Measurements from ENCODE around the gene CD300C. TPM values are rescaled to one million over a fixed set of nuclear protein-coding genes. Genes with fewer than 3 reads are reported as not detected.
A peak's percentile ranks its signal among the peaks of the same experiment; 100 is the strongest.

The CD300C gene
- total RNA-seq, 1 experiment from 2014 or later = not detected

- H3K27ac ChIP-seq = no peak overlapping the region
- no peak for DNase-seq
- no peaks in the 10 kb centered on the region for H3K36me3 ChIP-seq
- H3K4me1 ChIP-seq = no peaks in the 10 kb centered on the region
- H3K4me3 ChIP-seq = no peak overlapping the region
- 0 out of 2 replicates have a peak, but pooled peaks cover 3% of the 10 kb centered on the region for H3K9me3 ChIP-seq (replicated peaks)
- peaks cover 15% of the 10 kb centered on the region for H3K27me3 ChIP-seq
Measured at GRCh38 chr17:74530831-74531150, 15.1 kb downstream of the CD300C start.

- Histone ChIP-seq H3K4me3 (no peak overlapping the region), H3K9me3 (replicated peaks) (no peaks in the 10 kb centered on the region), H3K27ac (no peak overlapping the region), H3K36me3 (no peaks in the 10 kb centered on the region), H3K4me1 (no peaks in the 10 kb centered on the region), H3K27me3 (peaks cover 13% of the 10 kb centered on the region)
- peak in 1 of 2 experiments; percentile 2 for DNase-seq
Measured at GRCh38 chr17:74529243-74529642, 16.7 kb downstream of the CD300C start.

GRCh38 chr17:74528491-74529199 lies 17.3 kb downstream of the CD300C start:
- no peak overlapping the region for H3K27ac ChIP-seq
- no peak overlapping the region for H3K4me3 ChIP-seq
- peaks cover 16% of the 10 kb centered on the region for H3K27me3 ChIP-seq
- no peaks in the 10 kb centered on the region for H3K4me1 ChIP-seq
- no peaks in the 10 kb centered on the region for H3K9me3 ChIP-seq (replicated peaks)
- no peaks in the 10 kb centered on the region for H3K36me3 ChIP-seq
- no peak for DNase-seq

GRCh38 chr17:74527756-74528155 lies 18.2 kb downstream of the CD300C start:
- H3K4me3 ChIP-seq = no peak overlapping the region
- peaks cover 25% of the 10 kb centered on the region for H3K27me3 ChIP-seq
- H3K36me3 ChIP-seq = no peaks in the 10 kb centered on the region
- no peak overlapping the region for H3K27ac ChIP-seq
- no peaks in the 10 kb centered on the region for H3K4me1 ChIP-seq
- H3K9me3 ChIP-seq (replicated peaks) = no peaks in the 10 kb centered on the region
- DNase-seq = no peak

- Histone ChIP-seq H3K4me1 (no peaks in the 10 kb centered on the region), H3K4me3 (no peak overlapping the region), H3K36me3 (no peaks in the 10 kb centered on the region), H3K27ac (no peak overlapping the region), H3K27me3 (peaks cover 23% of the 10 kb centered on the region), H3K9me3 (replicated peaks) (no peaks in the 10 kb centered on the region)
- no peak for DNase-seq
Measured at GRCh38 chr17:74527081-74527480, 18.8 kb downstream of the CD300C start.

GRCh38 chr17:74526681-74527080 lies 19.2 kb downstream of the CD300C start:
- DNase-seq = no peak
- Histone ChIP-seq H3K27ac (no peak overlapping the region), H3K36me3 (no peaks in the 10 kb centered on the region), H3K4me3 (no peak overlapping the region), H3K27me3 (peaks cover 24% of the 10 kb centered on the region), H3K9me3 (replicated peaks) (no peaks in the 10 kb centered on the region), H3K4me1 (no peaks in the 10 kb centered on the region)

GRCh38 chr17:74525781-74526288 lies 20.1 kb downstream of the CD300C start:
- Histone ChIP-seq H3K9me3 (replicated peaks) (no peaks in the 10 kb centered on the region), H3K27ac (no peak overlapping the region), H3K4me3 (no peak overlapping the region), H3K27me3 (peaks cover 24% of the 10 kb centered on the region), H3K4me1 (no peaks in the 10 kb centered on the region), H3K36me3 (no peaks in the 10 kb centered on the region)
- DNase-seq = no peak

- no peak overlapping the region for H3K4me3 ChIP-seq
- no peaks in the 10 kb centered on the region for H3K4me1 ChIP-seq
- DNase-seq = no peak
- no peaks in the 10 kb centered on the region for H3K36me3 ChIP-seq
- no peaks in the 10 kb centered on the region for H3K9me3 ChIP-seq (replicated peaks)
- no peak overlapping the region for H3K27ac ChIP-seq
- peaks cover 24% of the 10 kb centered on the region for H3K27me3 ChIP-seq
Measured at GRCh38 chr17:74525465-74525725, 20.5 kb downstream of the CD300C start.

GRCh38 chr17:74524653-74525464 lies 21.1 kb downstream of the CD300C start:
- Histone ChIP-seq H3K27ac (no peak overlapping the region), H3K9me3 (replicated peaks) (no peaks in the 10 kb centered on the region), H3K4me3 (no peak overlapping the region), H3K27me3 (peaks cover 24% of the 10 kb centered on the region), H3K4me1 (no peaks in the 10 kb centered on the region), H3K36me3 (no peaks in the 10 kb centered on the region)
- DNase-seq = no peak

- Histone ChIP-seq H3K36me3 (no peaks in the 10 kb centered on the region), H3K9me3 (replicated peaks) (no peaks in the 10 kb centered on the region), H3K27ac (no peak overlapping the region), H3K27me3 (peaks cover 20% of the 10 kb centered on the region), H3K4me3 (no peak overlapping the region), H3K4me1 (no peaks in the 10 kb centered on the region)
- no peak for DNase-seq
Measured at GRCh38 chr17:74523308-74523707, 22.6 kb downstream of the CD300C start.

- Histone ChIP-seq H3K9me3 (replicated peaks) (no peaks in the 10 kb centered on the region), H3K27me3 (peaks cover 20% of the 10 kb centered on the region), H3K4me1 (no peaks in the 10 kb centered on the region), H3K4me3 (no peak overlapping the region), H3K36me3 (no peaks in the 10 kb centered on the region), H3K27ac (no peak overlapping the region)
- DNase-seq = no peak
Measured at GRCh38 chr17:74522381-74523105, 23.4 kb downstream of the CD300C start.

- Histone ChIP-seq H3K4me1 (no peaks in the 10 kb centered on the region), H3K9me3 (replicated peaks) (no peaks in the 10 kb centered on the region), H3K27me3 (peaks cover 20% of the 10 kb centered on the region), H3K36me3 (no peaks in the 10 kb centered on the region), H3K27ac (no peak overlapping the region), H3K4me3 (no peak overlapping the region)
- no peak for DNase-seq
Measured at GRCh38 chr17:74521701-74522201, 24.2 kb downstream of the CD300C start.

GRCh38 chr17:74520790-74521480 lies 25.0 kb downstream of the CD300C start:
- DNase-seq = no peak
- Histone ChIP-seq H3K4me1 (no peaks in the 10 kb centered on the region), H3K36me3 (no peaks in the 10 kb centered on the region), H3K27me3 (peaks cover 20% of the 10 kb centered on the region; the same call in 1 of the 2 replicates), H3K27ac (no peak overlapping the region), H3K4me3 (no peak overlapping the region), H3K9me3 (replicated peaks) (no peaks in the 10 kb centered on the region)

- no peaks in the 10 kb centered on the region for H3K4me1 ChIP-seq
- peaks cover 17% of the 10 kb centered on the region; the same call in 1 of the 2 replicates for H3K27me3 ChIP-seq
- H3K27ac ChIP-seq = no peak overlapping the region
- no peak overlapping the region for H3K4me3 ChIP-seq
- H3K9me3 ChIP-seq (replicated peaks) = no peaks in the 10 kb centered on the region; the same call in 1 of the 2 replicates
- H3K36me3 ChIP-seq = no peaks in the 10 kb centered on the region
- no peak for DNase-seq
Measured at GRCh38 chr17:74520016-74520434, 25.9 kb downstream of the CD300C start.
